Kidney epithelial cell (primary cell): ENCODE data around the gene SERPINE2. TPM values are rescaled to one million over a fixed set of nuclear protein-coding genes. Genes with fewer than 3 reads are reported as not detected.
A peak's percentile ranks its signal among the peaks of the same experiment; 100 is the strongest.

ENCODE experiments used
- DNase-seq: peaks from one replicate; pipeline ENCODE4 v3.0.0-alpha.2; 2010; ENCODE audit warnings: low read depth
- H3K27me3 ChIP-seq: 2 replicates; pipeline ENCODE4 v1.6.0; 2011; ENCODE audit warnings: low read length; ENCODE audit not compliant: control insufficient read depth, insufficient read depth
- H3K36me3 ChIP-seq: 2 replicates; pipeline ENCODE4 v1.5.1; 2011; ENCODE audit warnings: low read length; ENCODE audit not compliant: control insufficient read depth, insufficient read depth
- H3K4me3 ChIP-seq: 2 replicates; pipeline ENCODE4 v1.5.1; 2011; ENCODE audit warnings: low read depth, mild to moderate bottlenecking, control low read depth, low read length
- CTCF ChIP-seq: IDR thresholded peaks from 2 replicates; pipeline ENCODE4 v1.5.1; 2011; ENCODE audit warnings: mild to moderate bottlenecking, moderate library complexity, low read length, control low read depth, inconsistent platforms; ENCODE audit not compliant: insufficient read depth, poor library complexity, severe bottlenecking
- total RNA-seq: library from RNA; depleted of rRNA; stranded (reverse); fragments of >200 nt; gene quantifications from 2 replicates; pipeline ENCODE4 v1.2.3, GENCODE V29; 2015

Gene SERPINE2
- total RNA-seq, 1 donor from 2014 or later, result 84.9 TPM

GRCh38 chr2:224029876-224030275, 9.2 kb downstream of the SERPINE2 start:
- no peak for TF ChIP-seq CTCF
- Histone ChIP-seq H3K36me3 (no peaks in the 10 kb centered on the region), H3K27me3 (no peaks in the 10 kb centered on the region), H3K4me3 (no peak overlapping the region)
- no peak for DNase-seq

- no peak for DNase-seq
Measured at GRCh38 chr2:224027931-224028330, 11.2 kb downstream of the SERPINE2 start.

GRCh38 chr2:224027070-224027469, 12.0 kb downstream of the SERPINE2 start:
- TF ChIP-seq CTCF, result no peak
- Histone ChIP-seq H3K36me3 (no peaks in the 10 kb centered on the region), H3K4me3 (no peak overlapping the region), H3K27me3 (no peaks in the 10 kb centered on the region)
- DNase-seq, result no peak

More at GRCh38 chr2:224027931-224028330, 11.2 kb downstream of the SERPINE2 start:
- H3K36me3 ChIP-seq, result no peaks in the 10 kb centered on the region
- TF ChIP-seq CTCF, result no peak
- H3K4me3 ChIP-seq, result no peak overlapping the region
- H3K27me3 ChIP-seq, result no peaks in the 10 kb centered on the region

GRCh38 chr2:224025874-224026273, 13.2 kb downstream of the SERPINE2 start:
- TF ChIP-seq CTCF, result no peak
- no peaks in the 10 kb centered on the region for H3K27me3 ChIP-seq
- no peaks in the 10 kb centered on the region for H3K36me3 ChIP-seq
- no peak for DNase-seq
- H3K4me3 ChIP-seq, result no peak overlapping the region

GRCh38 chr2:224024270-224024669, 14.8 kb downstream of the SERPINE2 start:
- TF ChIP-seq CTCF, result no peak
- no peak for DNase-seq
- H3K36me3 ChIP-seq, result no peaks in the 10 kb centered on the region
- no peak overlapping the region for H3K4me3 ChIP-seq
- no peaks in the 10 kb centered on the region for H3K27me3 ChIP-seq

- Histone ChIP-seq H3K36me3 (no peaks in the 10 kb centered on the region), H3K4me3 (no peak overlapping the region), H3K27me3 (no peaks in the 10 kb centered on the region)
- DNase-seq, result peak; percentile 23
- no peak for TF ChIP-seq CTCF
Measured at GRCh38 chr2:224023188-224023587, 15.9 kb downstream of the SERPINE2 start.
